IPS DF 4.7 (cell line): ENCODE measurements around the gene RIMS4.

Experiments
- DNase-seq: peaks from one replicate; pipeline ENCODE4 v3.0.0-alpha.2; 2013; ENCODE audit warnings: low spot score; ENCODE audit errors: extremely low read depth

RIMS4 gene

GRCh38 chr20:44723391-44723790 is 87.0 kb downstream of the RIMS4 start:
- DNase-seq, result no peak

- no peak for DNase-seq
Observed at GRCh38 chr20:44722990-44723389, 87.4 kb downstream of the RIMS4 start.

DNA sequence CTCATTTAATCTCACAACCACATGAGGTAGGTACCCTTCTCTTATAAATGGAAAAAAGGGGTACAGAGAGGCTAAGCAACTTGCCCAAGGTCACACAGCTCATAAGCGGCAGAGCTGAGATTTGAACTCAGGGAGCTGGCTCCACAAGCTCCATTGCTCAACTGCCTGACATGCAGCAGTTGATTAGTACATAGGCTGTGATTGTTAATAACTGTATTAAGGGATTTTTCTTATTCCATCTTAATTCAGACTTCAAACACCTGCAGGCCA is 88.6 kb downstream of the RIMS4 start:
- no peak for DNase-seq

DNA sequence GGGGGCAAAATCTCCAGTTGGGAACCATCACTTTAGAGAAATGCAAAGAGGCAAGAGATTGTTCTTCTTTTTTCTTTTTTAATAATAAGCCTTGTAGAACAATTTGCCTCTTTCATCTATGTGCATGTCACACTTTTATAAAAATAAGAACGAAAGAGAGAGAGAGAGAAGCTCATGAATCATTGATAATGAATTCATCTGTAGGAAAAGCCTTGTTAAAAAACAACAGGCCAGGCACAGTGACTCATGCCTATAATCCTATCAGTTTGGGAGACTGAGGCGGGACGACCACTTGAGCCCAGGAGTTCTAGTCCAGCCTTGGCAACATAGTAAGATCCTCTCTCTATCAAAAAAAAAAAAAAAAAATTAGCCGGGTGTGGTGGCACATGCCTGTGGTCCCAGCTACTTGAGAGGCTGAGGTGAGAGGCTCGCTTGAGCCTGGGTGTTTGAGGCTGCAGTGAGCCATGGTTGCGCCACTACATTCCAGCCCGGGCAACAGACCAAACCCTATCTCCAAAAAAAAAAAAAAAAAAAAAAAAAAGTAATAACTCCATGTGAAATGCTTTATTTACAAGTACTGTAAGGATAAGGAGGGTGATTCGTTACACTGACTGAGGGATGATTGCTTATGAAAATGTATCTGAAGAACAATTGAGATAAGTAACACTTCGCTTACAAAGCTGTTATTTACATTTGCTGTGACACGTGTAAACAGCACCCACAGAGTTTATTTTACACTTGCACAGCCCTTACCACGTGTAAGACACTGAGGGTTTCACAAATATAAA is 89.2 kb downstream of the RIMS4 start:
- DNase-seq, result no peak

DNA sequence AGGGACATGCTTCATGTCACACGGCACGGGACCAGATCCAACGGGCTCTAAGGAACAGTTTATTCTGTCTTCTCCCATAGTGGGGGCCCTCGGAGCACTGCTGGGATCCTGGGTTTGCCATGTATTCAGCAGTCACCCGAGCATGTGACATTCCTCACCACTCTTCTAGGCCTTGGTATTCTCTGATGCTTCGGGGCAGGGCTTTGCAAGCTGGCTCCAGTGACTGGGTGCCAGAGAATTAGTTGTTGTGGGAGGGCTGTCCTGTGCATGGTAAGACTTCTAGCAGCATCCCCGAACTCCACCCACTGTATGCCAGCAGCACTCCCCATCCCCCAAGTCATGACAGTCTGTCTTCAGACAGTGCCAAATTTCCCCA is 89.7 kb downstream of the RIMS4 start:
- no peak for DNase-seq

DNA sequence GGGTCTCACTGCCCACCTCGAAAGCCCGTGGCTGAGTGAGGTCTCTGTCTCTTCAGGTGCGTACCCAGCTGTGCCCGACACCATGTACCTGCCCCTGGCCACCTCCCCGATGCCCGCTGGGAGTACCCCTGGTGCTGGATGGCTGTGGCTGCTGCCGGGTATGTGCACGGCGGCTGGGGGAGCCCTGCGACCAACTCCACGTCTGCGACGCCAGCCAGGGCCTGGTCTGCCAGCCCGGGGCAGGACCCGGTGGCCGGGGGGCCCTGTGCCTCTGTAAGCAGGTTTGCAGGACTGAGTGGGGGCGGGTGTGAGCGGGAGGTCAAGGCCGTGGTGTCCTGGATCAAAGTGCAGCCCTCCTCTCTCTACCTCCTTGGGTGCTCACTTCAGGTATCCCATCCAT is 90.5 kb downstream of the RIMS4 start:
- DNase-seq, result no peak

DNA sequence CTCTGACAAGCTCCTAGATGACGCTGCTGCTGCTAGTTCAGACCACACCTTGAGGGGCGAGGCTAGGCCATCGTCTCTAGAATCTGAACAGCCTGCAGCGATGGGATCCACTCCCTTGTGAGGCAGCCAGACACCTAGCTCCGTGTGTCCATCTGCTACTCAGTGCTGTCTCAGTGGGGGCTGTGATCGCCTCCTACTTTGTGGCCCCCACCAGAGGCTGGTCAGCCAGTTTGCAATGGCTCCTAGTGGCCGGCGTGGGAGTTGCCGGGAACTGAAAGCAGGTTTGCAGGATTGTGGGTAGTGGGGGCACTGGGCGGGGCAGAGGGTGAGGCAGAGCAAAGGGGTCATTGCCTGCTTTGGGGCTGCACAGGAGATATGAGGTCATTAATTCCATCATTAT is 92.4 kb downstream of the RIMS4 start:
- DNase-seq, result no peak

DNA sequence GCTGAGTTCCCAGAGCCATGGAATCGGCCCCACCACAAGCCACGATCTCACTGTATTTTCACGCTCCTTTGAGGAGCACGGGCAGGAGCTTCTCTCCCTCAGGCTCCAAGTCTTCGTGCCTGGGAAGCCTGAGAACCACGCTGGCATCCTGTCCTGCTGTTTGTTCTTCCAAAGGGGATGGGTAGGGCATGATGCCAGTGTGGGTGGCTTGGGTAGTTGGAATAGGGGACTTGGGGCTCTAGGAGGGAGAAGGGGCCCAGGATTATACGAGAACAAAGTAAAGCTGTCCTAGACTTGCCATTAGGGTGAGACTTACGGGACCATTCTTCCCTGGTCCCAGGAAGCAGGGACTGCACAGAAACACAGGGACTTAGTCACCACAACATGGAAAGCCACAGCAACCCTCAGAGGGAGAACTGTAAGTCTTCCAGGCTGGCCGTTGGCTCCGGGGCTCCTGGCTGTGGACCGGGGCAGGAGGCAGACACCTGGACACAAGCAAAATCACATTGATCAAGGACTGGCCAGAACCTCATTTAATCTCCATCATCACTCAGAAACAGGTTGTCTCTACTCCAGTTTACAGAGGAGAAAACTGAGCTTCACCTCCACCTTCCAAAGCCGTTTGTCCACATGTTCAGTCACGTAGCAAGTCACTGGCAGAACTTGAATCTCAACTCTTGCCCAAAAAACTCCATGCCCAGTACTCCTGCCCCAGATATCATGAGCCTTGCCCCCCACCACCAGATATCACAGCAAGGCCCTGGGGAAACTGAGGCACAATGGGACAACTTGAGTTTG is 93.8 kb downstream of the RIMS4 start:
- DNase-seq, result no peak

DNA sequence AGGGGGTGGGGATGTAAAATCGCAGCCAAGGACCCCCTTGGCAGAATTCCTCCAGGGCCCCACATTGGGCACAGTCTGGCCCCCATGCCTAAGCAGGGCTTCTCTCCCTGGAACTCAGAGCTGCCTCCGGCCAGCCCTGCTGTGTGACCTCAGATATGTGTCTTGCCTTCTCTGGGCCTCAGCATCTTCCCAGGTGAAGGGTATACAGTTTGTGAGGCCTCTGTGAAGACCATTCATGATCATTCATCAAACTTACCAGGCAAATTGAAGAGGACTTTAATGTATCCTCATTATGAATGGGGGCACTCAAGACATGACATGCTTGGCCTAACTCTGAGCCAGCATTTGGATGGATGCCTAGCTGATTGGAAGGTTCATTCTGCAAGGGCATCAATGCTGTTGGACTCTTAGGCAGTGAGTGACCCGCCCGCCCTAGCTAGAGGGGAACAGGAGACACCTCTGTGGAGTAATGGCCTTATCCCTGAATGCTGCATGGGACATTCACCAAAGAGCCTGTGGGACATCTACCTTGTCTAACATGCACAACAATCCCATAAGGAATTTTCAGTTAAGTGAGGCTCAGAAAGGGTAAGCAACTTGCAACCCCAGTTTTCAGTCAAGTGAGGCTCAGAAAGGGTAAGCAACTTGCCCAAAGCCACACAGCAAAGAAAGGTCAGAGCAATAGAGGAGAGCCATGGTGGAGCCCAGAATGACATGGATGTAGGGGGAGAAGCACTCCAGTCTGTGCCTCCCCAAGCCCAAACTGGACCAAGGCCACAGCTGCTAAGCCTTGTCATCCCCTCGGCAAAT is 94.6 kb downstream of the RIMS4 start:
- DNase-seq, result no peak

GRCh38 chr20:44714701-44715498 is 95.4 kb downstream of the RIMS4 start, which contains the start of gene CCN5:
Gene CCN5 (plus strand): TSS chr20:44715369. CDS start chr20:44715391, 22 bp downstream.
- DNase-seq, result no peak

- DNase-seq, result no peak
Observed at GRCh38 chr20:44714102-44714700, 96.1 kb downstream of the RIMS4 start.

DNA sequence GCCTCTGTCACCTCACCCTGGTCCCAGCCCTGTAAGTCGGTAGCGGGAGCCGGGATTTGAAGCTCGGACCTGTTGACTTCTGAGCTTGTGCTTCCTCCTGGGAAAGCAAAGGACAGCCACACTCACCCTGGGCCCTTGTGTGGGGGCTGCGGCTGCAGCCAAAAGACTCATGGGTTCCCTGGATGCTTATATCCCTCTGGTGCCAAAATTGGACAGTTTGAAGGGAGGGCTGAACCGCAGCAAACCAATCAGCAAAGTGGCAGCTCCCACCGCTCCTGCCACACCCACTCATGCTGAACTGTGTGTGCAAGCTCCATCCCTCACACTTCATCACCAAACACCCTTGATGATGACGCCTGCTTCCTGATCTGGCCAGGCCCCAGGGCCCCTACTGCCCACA is 99.1 kb downstream of the RIMS4 start:
- DNase-seq, result no peak

DNA sequence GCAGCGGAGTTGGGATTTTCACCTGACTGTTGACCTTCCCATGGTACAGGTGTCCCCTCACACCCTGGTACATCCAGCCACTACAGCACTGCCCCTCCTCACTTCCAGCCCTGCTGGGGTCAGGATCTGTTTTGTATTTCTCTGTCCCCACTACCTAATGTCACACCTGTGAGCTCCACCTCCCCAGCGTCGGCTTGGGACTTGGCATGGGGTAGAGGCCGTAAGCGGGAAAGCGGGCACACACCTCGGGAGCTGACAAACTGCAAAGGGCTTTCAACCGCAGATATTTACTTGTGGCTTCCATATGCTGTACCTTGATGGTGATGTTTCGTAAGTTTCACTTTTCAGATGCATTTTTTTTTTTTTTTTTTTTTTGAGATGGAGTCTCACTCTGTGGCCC is 100.5 kb downstream of the RIMS4 start:
- no peak for DNase-seq

- DNase-seq, result no peak
Observed at GRCh38 chr20:44709380-44709779, 101.0 kb downstream of the RIMS4 start.

DNA sequence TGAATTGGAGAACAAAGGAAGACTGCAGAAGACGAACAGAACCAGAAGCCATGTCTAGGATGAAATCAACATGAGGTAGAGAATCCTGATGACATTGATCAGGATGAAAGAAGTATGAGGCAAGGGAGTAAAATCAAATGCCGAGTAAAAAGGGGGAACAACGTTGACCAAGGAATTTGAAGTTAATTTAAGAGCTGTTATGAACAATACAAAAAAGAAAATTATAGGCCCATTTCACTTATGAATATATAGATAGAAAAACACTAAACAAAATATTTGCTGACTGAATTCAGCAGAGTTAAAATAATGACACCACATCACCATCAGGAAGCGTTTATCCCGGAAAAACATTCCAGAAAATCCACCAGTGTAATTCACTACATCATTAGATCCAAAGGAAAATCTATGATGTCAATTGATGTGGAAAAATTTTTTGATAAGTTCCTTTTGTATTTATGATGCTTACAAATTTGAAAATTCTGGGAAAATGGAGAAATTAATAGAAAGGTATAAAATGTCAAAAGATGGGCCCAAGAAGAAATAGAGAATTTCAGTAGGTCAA is 103.2 kb downstream of the RIMS4 start:
- no peak for DNase-seq

DNA sequence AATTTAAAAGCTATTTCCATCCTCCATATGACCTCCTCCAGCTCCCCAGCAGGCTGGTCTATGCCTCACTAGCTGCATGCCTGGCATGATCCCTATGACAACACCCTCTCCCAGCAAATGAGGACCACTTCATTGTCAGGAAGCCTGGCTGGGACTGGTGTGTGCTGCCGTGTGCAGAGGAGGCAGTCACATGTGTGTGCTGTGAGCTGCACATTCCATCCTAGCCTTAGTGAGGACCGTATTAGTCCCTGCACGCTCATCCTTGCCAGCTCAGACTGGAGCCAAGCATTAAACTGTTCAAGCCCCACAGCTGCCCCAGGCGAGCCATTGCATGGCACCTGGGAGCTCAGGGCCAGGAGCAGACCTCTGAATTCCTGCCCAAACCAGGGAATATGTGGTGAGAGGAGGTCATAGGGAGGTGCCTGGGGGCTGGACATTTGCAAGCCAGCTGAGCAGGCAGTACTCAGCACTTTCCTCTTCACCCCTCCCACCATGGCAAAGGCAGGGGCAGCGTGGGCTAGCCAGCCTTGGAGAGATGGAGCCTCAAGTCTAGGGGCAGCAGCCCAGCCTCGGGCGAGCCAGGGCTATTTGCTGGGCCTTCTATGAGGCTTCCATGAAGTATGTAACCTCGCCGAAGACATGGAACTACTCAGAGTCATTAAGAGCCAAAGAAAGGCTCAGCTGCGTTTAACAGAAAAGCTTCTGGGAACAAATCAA is 103.9 kb downstream of the RIMS4 start:
- DNase-seq, result no peak

DNA sequence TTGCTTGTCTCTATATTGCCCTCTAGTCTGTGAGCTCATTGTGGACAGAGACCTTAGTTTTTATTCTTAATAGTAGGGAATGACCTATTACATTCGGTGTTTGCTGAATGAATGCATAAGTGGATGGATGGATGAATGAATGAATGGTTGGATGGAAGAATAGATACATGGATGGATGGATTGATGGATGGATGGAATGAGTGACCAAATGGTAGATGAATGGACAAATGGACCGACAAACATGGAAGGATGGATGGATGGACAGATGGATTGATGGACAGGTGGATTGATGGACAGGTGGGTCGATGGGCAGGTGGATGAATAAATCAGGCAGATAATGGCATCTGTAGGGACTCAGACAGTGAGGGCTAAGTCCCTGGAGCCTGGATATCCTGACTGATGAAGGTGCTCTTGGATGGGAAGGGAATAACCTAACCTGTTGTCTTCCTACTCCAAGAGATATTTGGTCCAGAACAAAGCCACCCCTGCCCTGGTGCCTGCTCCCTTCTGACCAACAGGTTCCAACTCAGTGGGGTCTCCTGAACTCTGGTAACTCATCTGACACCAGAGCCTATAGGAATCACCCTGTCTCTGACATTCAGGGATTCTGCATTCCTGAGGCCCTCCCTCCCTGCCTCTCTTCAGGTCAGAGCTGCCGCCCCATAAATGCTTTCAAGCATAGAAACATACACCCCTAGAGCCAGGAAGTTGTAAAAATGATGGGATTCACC is 104.8 kb downstream of the RIMS4 start:
- no peak for DNase-seq

DNA sequence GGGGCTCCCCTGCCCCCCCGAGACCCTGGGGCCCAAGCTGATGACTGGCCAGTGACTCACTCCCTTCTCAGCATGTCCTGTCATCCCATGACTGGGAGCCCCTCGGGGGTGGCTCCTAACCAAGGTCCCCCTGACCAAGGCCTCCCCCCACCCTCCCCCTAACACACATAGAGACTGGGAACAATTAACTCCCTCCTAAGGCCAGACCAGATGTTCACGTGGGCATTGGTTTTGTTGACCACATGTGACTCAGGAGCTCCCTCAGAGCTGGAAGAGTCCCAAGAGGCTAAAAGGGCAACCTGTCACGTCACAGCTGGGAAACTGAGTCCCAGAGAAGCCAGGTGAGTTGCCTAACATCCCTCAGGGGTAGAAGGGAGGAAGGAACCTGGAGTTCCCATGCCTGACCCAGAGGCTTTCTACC is 105.8 kb downstream of the RIMS4 start:
- DNase-seq, result no peak

- no peak for DNase-seq
Observed at GRCh38 chr20:44703956-44704488, 106.3 kb downstream of the RIMS4 start.
